ENCODE data around the gene COL20A1. TPM values are rescaled to one million over a fixed set of nuclear protein-coding genes. Genes with fewer than 3 reads are reported as not detected.

The COL20A1 gene
- total RNA-seq, 1 donor from 2014 or later = 5.0 TPM

- H3K79me2 ChIP-seq (ENCODE audit: insufficient read depth, low read length) = no peaks in the 10 kb centered on the region
- H3K36me3 ChIP-seq (ENCODE audit: insufficient read depth, low read length) = no peaks in the 10 kb centered on the region
- Mint-ChIP-seq H3K4me3 (ENCODE audit: unreplicated experiment) (no peak overlapping the region), H3K9me3 (ENCODE audit: unreplicated experiment) (no peaks in the 10 kb centered on the region), H3K36me3 (ENCODE audit: low read depth, unreplicated experiment) (no peaks in the 10 kb centered on the region), H3K27me3 (ENCODE audit: low read depth, unreplicated experiment) (peaks cover 47% of the 10 kb centered on the region), H3K27ac (ENCODE audit: unreplicated experiment) (no peak overlapping the region), H3K4me1 (ENCODE audit: low read depth, unreplicated experiment) (no peaks in the 10 kb centered on the region)
- H3K9me3 ChIP-seq (ENCODE audit: insufficient read depth, low read depth, low read length) = no peaks in the 10 kb centered on the region
- H4K20me1 ChIP-seq (ENCODE audit: insufficient read depth, low read length) = no peaks in the 10 kb centered on the region
- DNase-seq (ENCODE audit: low read depth) (no peak), FAIRE-seq (no peak)
- H3K27ac ChIP-seq (ENCODE audit: low read depth, low read length) = no peak overlapping the region
- H3K9ac ChIP-seq (ENCODE audit: low read length) = no peak overlapping the region
- H3K27me3 ChIP-seq (ENCODE audit: insufficient read depth, low read length) = peaks cover 2% of the 10 kb centered on the region
- no peak for TF ChIP-seq EZH2 (IDR thresholded peaks at IDR 0.05; ENCODE audit: insufficient read depth, low read length)
- TF ChIP-seq, protein P1, sequence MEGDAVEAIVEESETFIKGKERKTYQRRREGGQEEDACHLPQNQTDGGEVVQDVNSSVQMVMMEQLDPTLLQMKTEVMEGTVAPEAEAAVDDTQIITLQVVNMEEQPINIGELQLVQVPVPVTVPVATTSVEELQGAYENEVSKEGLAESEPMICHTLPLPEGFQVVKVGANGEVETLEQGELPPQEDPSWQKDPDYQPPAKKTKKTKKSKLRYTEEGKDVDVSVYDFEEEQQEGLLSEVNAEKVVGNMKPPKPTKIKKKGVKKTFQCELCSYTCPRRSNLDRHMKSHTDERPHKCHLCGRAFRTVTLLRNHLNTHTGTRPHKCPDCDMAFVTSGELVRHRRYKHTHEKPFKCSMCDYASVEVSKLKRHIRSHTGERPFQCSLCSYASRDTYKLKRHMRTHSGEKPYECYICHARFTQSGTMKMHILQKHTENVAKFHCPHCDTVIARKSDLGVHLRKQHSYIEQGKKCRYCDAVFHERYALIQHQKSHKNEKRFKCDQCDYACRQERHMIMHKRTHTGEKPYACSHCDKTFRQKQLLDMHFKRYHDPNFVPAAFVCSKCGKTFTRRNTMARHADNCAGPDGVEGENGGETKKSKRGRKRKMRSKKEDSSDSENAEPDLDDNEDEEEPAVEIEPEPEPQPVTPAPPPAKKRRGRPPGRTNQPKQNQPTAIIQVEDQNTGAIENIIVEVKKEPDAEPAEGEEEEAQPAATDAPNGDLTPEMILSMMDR (IDR thresholded peaks at IDR 0.05; ENCODE audit: insufficient read depth, low read depth, low read length) = no peak
- H3K4me2 ChIP-seq (ENCODE audit: low read length) = no peak overlapping the region
- no peaks in the 10 kb centered on the region for H3K4me1 ChIP-seq (ENCODE audit: insufficient read depth, low read length)
- no peak overlapping the region for H3K4me3 ChIP-seq (ENCODE audit: insufficient read depth, low read depth, low read length)
- no peak overlapping the region for H2AFZ ChIP-seq (ENCODE audit: low read depth, low read length)
These were observed 74.6 kb downstream of the COL20A1 start for GRCh38 chr20:63367446-63368055.

DNA sequence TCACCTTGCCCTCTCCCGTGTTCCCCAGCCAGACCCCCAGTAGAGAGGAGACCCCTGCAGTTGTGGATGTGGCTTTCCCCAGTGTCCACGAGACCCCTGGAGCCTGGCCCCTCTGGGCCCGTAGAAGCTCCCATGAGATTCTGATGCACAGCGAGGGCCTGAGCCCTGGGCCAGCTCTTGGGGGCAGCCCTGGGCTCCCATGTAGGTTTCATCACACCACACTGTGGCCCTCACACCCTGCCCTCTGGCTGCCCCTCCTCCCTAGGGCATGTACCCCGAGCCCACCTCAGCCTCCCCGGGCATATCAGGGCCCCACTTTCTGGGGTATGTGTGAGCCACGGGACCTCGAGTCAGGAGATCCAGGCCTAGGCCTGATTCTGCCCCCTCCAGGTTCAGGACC, 75.2 kb downstream of the COL20A1 start:
- no peaks in the 10 kb centered on the region for H3K36me3 Mint-ChIP-seq (ENCODE audit: low read depth, unreplicated experiment)
- Histone ChIP-seq H3K36me3 (ENCODE audit: insufficient read depth, low read length) (no peaks in the 10 kb centered on the region), H3K4me1 (ENCODE audit: insufficient read depth, low read length) (no peaks in the 10 kb centered on the region), H3K4me3 (ENCODE audit: insufficient read depth, low read depth, low read length) (no peak overlapping the region), H2AFZ (ENCODE audit: low read depth, low read length) (no peak overlapping the region), H3K9ac (ENCODE audit: low read length) (no peak overlapping the region), H3K79me2 (ENCODE audit: insufficient read depth, low read length) (no peaks in the 10 kb centered on the region), H3K9me3 (ENCODE audit: insufficient read depth, low read depth, low read length) (no peaks in the 10 kb centered on the region), H4K20me1 (ENCODE audit: insufficient read depth, low read length) (no peaks in the 10 kb centered on the region), H3K27ac (ENCODE audit: low read depth, low read length) (no peak overlapping the region), H3K4me2 (ENCODE audit: low read length) (no peak overlapping the region), H3K27me3 (ENCODE audit: insufficient read depth, low read length) (peaks cover 2% of the 10 kb centered on the region)
- no peak for FAIRE-seq
- no peaks in the 10 kb centered on the region for H3K9me3 Mint-ChIP-seq (ENCODE audit: unreplicated experiment)
- no peaks in the 10 kb centered on the region for H3K4me1 Mint-ChIP-seq (ENCODE audit: low read depth, unreplicated experiment)
- no peak overlapping the region for H3K4me3 Mint-ChIP-seq (ENCODE audit: unreplicated experiment)
- TF ChIP-seq EZH2 (IDR thresholded peaks at IDR 0.05; ENCODE audit: insufficient read depth, low read length) = no peak
- TF ChIP-seq, protein P1 (IDR thresholded peaks at IDR 0.05; ENCODE audit: insufficient read depth, low read depth, low read length) = no peak
- no peak overlapping the region for H3K27ac Mint-ChIP-seq (ENCODE audit: unreplicated experiment)
- peaks cover 44% of the 10 kb centered on the region for H3K27me3 Mint-ChIP-seq (ENCODE audit: low read depth, unreplicated experiment)
- DNase-seq (ENCODE audit: low read depth) = no peak

DNA sequence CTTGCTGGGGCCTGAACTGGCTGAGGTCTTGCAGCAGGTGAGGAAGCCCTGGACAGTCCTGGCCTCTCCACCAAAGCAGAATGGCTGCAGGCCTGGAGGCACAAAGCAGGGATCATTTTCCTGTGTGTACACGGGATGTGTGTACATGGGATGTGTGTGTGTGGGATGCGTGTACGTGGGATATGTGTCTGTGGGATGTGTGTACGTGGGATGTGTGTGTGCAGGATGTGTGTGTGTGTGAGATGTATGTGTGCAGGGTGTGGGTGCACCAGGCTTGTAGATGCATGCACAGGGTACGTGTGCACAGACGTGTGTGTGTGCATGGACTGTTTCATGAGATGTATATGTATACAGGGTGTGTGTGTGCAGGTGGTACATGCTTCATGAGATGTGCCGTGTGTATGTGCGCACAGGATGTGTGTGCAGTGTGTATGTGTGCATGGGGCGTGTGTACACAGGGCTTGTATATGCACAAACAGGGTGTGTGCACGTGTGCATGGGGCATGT, 76.1 kb downstream of the COL20A1 start:
- Histone ChIP-seq H3K27me3 (ENCODE audit: insufficient read depth, low read length) (peaks cover 2% of the 10 kb centered on the region), H3K4me3 (ENCODE audit: insufficient read depth, low read depth, low read length) (no peak overlapping the region), H3K79me2 (ENCODE audit: insufficient read depth, low read length) (no peaks in the 10 kb centered on the region), H4K20me1 (ENCODE audit: insufficient read depth, low read length) (no peaks in the 10 kb centered on the region), H3K36me3 (ENCODE audit: insufficient read depth, low read length) (no peaks in the 10 kb centered on the region), H3K4me2 (ENCODE audit: low read length) (no peak overlapping the region), H3K4me1 (ENCODE audit: insufficient read depth, low read length) (no peaks in the 10 kb centered on the region), H3K9me3 (ENCODE audit: insufficient read depth, low read depth, low read length) (no peaks in the 10 kb centered on the region), H3K27ac (ENCODE audit: low read depth, low read length) (no peak overlapping the region), H2AFZ (ENCODE audit: low read depth, low read length) (no peak overlapping the region), H3K9ac (ENCODE audit: low read length) (no peak overlapping the region)
- H3K9me3 Mint-ChIP-seq (ENCODE audit: unreplicated experiment) = no peaks in the 10 kb centered on the region
- peaks cover 46% of the 10 kb centered on the region for H3K27me3 Mint-ChIP-seq (ENCODE audit: low read depth, unreplicated experiment)
- FAIRE-seq = no peak
- H3K4me1 Mint-ChIP-seq (ENCODE audit: low read depth, unreplicated experiment) = no peaks in the 10 kb centered on the region
- H3K36me3 Mint-ChIP-seq (ENCODE audit: low read depth, unreplicated experiment) = no peaks in the 10 kb centered on the region
- no peak overlapping the region for H3K27ac Mint-ChIP-seq (ENCODE audit: unreplicated experiment)
- TF ChIP-seq, protein P1 (IDR thresholded peaks at IDR 0.05; ENCODE audit: insufficient read depth, low read depth, low read length) = no peak
- TF ChIP-seq EZH2 (IDR thresholded peaks at IDR 0.05; ENCODE audit: insufficient read depth, low read length) = no peak
- H3K4me3 Mint-ChIP-seq (ENCODE audit: unreplicated experiment) = no peak overlapping the region
- no peak for DNase-seq (ENCODE audit: low read depth)
